ENCODE measurements around the gene ARMH3.

DNA sequence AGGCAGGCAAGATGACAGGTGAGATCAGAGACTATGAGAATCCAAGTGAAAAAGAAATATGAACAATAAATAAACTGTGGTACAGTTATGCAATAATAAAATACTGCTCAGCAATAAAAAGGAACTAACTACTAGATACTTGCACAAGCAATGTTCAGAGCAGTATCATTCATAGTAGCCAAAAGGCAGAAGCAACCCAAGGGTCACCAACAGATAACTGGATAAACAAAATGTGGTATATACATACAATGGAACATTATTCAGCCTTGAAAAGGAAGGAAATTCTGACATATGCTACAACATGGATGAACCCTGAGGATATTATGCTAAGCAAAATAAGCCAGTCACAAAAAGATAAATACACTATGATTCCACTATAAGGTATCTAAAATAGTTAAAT, 135.4 kb downstream of the ARMH3 start:
- TF ChIP-seq, protein P1, sequence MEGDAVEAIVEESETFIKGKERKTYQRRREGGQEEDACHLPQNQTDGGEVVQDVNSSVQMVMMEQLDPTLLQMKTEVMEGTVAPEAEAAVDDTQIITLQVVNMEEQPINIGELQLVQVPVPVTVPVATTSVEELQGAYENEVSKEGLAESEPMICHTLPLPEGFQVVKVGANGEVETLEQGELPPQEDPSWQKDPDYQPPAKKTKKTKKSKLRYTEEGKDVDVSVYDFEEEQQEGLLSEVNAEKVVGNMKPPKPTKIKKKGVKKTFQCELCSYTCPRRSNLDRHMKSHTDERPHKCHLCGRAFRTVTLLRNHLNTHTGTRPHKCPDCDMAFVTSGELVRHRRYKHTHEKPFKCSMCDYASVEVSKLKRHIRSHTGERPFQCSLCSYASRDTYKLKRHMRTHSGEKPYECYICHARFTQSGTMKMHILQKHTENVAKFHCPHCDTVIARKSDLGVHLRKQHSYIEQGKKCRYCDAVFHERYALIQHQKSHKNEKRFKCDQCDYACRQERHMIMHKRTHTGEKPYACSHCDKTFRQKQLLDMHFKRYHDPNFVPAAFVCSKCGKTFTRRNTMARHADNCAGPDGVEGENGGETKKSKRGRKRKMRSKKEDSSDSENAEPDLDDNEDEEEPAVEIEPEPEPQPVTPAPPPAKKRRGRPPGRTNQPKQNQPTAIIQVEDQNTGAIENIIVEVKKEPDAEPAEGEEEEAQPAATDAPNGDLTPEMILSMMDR (IDR thresholded peaks at IDR 0.05; ENCODE audit: low read depth, low read length) = no peak
- no peak for TF ChIP-seq POLR2A (IDR thresholded peaks at IDR 0.05; ENCODE audit: extremely low read depth, insufficient read length)
